Measurements from ENCODE around the gene MMP2.

MMP2 gene

GRCh38 chr16:55527885-55528284, 48.9 kb downstream of the MMP2 start:
- DNase-seq (ENCODE audit: insufficient read length, low spot score) (no peak), FAIRE-seq (no peak)
- TF ChIP-seq TAF1 (IDR thresholded peaks at IDR 0.05; ENCODE audit: low read depth, low read length), result no peak
- no peak for TF ChIP-seq POU2F2 (IDR thresholded peaks at IDR 0.05; ENCODE audit: low read depth, low read length)
- no peak for TF ChIP-seq SPI1 (IDR thresholded peaks at IDR 0.05; ENCODE audit: low read depth, low read length)
- TF ChIP-seq PAX5 (IDR thresholded peaks at IDR 0.05; ENCODE audit: insufficient read depth, low read length, severe bottlenecking), result no peak
- no peak for TF ChIP-seq POLR2A (IDR thresholded peaks at IDR 0.05; ENCODE audit: low read depth, low read length)
- no peak for TF ChIP-seq POLR2AphosphoS5 (IDR thresholded peaks at IDR 0.05; ENCODE audit: low read depth, low read length)

DNA sequence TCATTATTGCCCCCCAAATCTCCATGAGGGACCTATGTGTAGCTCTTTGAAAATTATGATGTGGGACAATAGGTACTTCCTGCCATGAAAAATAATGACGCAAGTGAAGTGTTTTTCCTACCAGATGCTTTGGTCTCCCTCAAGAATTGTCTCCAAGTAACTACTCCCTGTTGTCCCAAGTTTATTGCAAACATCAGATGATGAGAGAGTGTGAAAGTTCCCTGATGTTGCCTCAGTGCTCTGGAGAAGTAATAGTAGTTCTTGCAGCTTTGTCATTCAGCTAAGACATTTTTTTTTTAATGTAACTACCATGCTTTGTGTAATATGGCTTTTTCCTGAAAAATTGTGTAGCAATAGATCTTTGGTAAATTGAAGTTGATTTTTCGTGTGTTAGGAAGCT, 50.0 kb downstream of the MMP2 start:
- FAIRE-seq, result no peak

GRCh38 chr16:55530316-55530856, 51.4 kb downstream of the MMP2 start:
- no peak for FAIRE-seq

More for the DNA sequence above, 50.0 kb downstream of the MMP2 start:
- TF ChIP-seq PAX5 (IDR thresholded peaks at IDR 0.05; ENCODE audit: insufficient read depth, low read length, severe bottlenecking) (no peak), POLR2AphosphoS5 (IDR thresholded peaks at IDR 0.05; ENCODE audit: low read depth, low read length) (no peak), POU2F2 (IDR thresholded peaks at IDR 0.05; ENCODE audit: low read depth, low read length) (no peak)
- no peak for DNase-seq (ENCODE audit: insufficient read length, low spot score)

DNA sequence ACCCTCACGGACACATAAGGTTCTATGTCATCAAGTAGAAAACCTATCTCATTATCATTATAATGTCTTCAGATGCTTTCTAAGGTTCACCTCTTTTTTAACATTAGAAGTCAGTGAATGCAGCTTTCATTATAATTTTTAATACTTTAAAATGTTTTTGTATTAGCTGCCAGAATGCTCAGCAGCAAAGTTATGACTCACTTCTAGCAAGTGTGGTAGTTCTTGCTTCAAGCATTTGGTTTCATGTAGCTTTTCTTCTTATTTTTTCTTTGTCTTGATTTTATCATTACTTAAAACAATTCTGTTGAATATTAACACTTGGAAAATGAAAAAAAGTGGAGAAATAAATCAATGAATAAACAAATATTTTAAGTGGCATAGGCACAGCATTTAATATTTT, 53.2 kb downstream of the MMP2 start:
- DNase-seq (ENCODE audit: insufficient read length, low spot score) (no peak), FAIRE-seq (no peak)
- TF ChIP-seq TAF1 (IDR thresholded peaks at IDR 0.05; ENCODE audit: low read depth, low read length) (no peak), POLR2AphosphoS5 (IDR thresholded peaks at IDR 0.05; ENCODE audit: low read depth, low read length) (no peak), POLR2A (IDR thresholded peaks at IDR 0.05; ENCODE audit: low read depth, low read length) (no peak), SPI1 (IDR thresholded peaks at IDR 0.05; ENCODE audit: low read depth, low read length) (no peak), PAX5 (IDR thresholded peaks at IDR 0.05; ENCODE audit: insufficient read depth, low read length, severe bottlenecking) (no peak), POU2F2 (IDR thresholded peaks at IDR 0.05; ENCODE audit: low read depth, low read length) (no peak)

More at GRCh38 chr16:55530316-55530856, 51.4 kb downstream of the MMP2 start:
- TF ChIP-seq TAF1 (IDR thresholded peaks at IDR 0.05; ENCODE audit: low read depth, low read length) (no peak), POLR2AphosphoS5 (IDR thresholded peaks at IDR 0.05; ENCODE audit: low read depth, low read length) (no peak), POLR2A (IDR thresholded peaks at IDR 0.05; ENCODE audit: low read depth, low read length) (no peak), SPI1 (IDR thresholded peaks at IDR 0.05; ENCODE audit: low read depth, low read length) (no peak), PAX5 (IDR thresholded peaks at IDR 0.05; ENCODE audit: insufficient read depth, low read length, severe bottlenecking) (no peak), POU2F2 (IDR thresholded peaks at IDR 0.05; ENCODE audit: low read depth, low read length) (no peak)
- no peak for DNase-seq (ENCODE audit: insufficient read length, low spot score)

- no peak for DNase-seq (ENCODE audit: insufficient read length, low spot score)
- TF ChIP-seq TAF1 (IDR thresholded peaks at IDR 0.05; ENCODE audit: low read depth, low read length) (no peak), POLR2AphosphoS5 (IDR thresholded peaks at IDR 0.05; ENCODE audit: low read depth, low read length) (no peak), SPI1 (IDR thresholded peaks at IDR 0.05; ENCODE audit: low read depth, low read length) (no peak), POLR2A (IDR thresholded peaks at IDR 0.05; ENCODE audit: low read depth, low read length) (no peak), POU2F2 (IDR thresholded peaks at IDR 0.05; ENCODE audit: low read depth, low read length) (no peak), PAX5 (IDR thresholded peaks at IDR 0.05; ENCODE audit: insufficient read depth, low read length, severe bottlenecking) (no peak)
- no peak for FAIRE-seq
Observed at GRCh38 chr16:55534756-55535155, 55.8 kb downstream of the MMP2 start.

- DNase-seq (ENCODE audit: insufficient read length, low spot score) (no peak), FAIRE-seq (no peak)
- no peak for TF ChIP-seq POLR2AphosphoS5 (IDR thresholded peaks at IDR 0.05; ENCODE audit: low read depth, low read length)
- no peak for TF ChIP-seq TAF1 (IDR thresholded peaks at IDR 0.05; ENCODE audit: low read depth, low read length)
- no peak for TF ChIP-seq POU2F2 (IDR thresholded peaks at IDR 0.05; ENCODE audit: low read depth, low read length)
- no peak for TF ChIP-seq POLR2A (IDR thresholded peaks at IDR 0.05; ENCODE audit: low read depth, low read length)
- TF ChIP-seq SPI1 (IDR thresholded peaks at IDR 0.05; ENCODE audit: low read depth, low read length), result no peak
Observed at GRCh38 chr16:55539049-55539448, 60.1 kb downstream of the MMP2 start.

- no peak for FAIRE-seq
- DNase-seq (ENCODE audit: insufficient read length, low spot score), result no peak
- TF ChIP-seq TAF1 (IDR thresholded peaks at IDR 0.05; ENCODE audit: low read depth, low read length) (no peak), POU2F2 (IDR thresholded peaks at IDR 0.05; ENCODE audit: low read depth, low read length) (no peak), SPI1 (IDR thresholded peaks at IDR 0.05; ENCODE audit: low read depth, low read length) (no peak), POLR2AphosphoS5 (IDR thresholded peaks at IDR 0.05; ENCODE audit: low read depth, low read length) (no peak), PAX5 (IDR thresholded peaks at IDR 0.05; ENCODE audit: insufficient read depth, low read length, severe bottlenecking) (no peak), POLR2A (IDR thresholded peaks at IDR 0.05; ENCODE audit: low read depth, low read length) (no peak)
Observed at GRCh38 chr16:55539488-55539887, 60.5 kb downstream of the MMP2 start.

DNA sequence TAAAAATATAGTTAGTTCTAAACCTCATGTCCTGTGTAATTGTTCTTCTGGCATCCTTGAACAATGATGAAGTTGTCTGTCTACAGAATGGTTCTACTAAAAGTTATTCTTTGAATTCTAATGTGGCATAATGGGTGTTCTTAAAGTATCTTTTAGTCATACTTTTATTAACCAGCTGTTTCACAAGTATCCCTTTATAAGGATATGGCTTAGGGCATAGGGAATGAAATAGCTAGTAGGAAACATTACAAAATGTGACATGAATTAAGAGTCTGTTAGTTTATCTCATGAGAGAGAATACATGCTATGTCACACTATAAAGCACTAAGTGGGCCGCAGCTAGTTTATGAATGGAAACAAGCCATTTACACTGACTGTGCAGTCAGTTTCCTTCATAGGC, 61.2 kb downstream of the MMP2 start:
- FAIRE-seq (no peak), DNase-seq (ENCODE audit: insufficient read length, low spot score) (no peak)
- TF ChIP-seq POLR2AphosphoS5 (IDR thresholded peaks at IDR 0.05; ENCODE audit: low read depth, low read length) (no peak), TAF1 (IDR thresholded peaks at IDR 0.05; ENCODE audit: low read depth, low read length) (no peak), SPI1 (IDR thresholded peaks at IDR 0.05; ENCODE audit: low read depth, low read length) (no peak), PAX5 (IDR thresholded peaks at IDR 0.05; ENCODE audit: insufficient read depth, low read length, severe bottlenecking) (no peak), POU2F2 (IDR thresholded peaks at IDR 0.05; ENCODE audit: low read depth, low read length) (no peak), POLR2A (IDR thresholded peaks at IDR 0.05; ENCODE audit: low read depth, low read length) (no peak)

GRCh38 chr16:55542459-55543082, 63.6 kb downstream of the MMP2 start:
- DNase-seq (ENCODE audit: insufficient read length, low spot score) (no peak), FAIRE-seq (no peak)
- no peak for TF ChIP-seq POLR2A (IDR thresholded peaks at IDR 0.05; ENCODE audit: low read depth, low read length)
- TF ChIP-seq SPI1 (IDR thresholded peaks at IDR 0.05; ENCODE audit: low read depth, low read length), result no peak
- no peak for TF ChIP-seq POLR2AphosphoS5 (IDR thresholded peaks at IDR 0.05; ENCODE audit: low read depth, low read length)
- TF ChIP-seq POU2F2 (IDR thresholded peaks at IDR 0.05; ENCODE audit: low read depth, low read length), result no peak
- TF ChIP-seq TAF1 (IDR thresholded peaks at IDR 0.05; ENCODE audit: low read depth, low read length), result no peak

DNA sequence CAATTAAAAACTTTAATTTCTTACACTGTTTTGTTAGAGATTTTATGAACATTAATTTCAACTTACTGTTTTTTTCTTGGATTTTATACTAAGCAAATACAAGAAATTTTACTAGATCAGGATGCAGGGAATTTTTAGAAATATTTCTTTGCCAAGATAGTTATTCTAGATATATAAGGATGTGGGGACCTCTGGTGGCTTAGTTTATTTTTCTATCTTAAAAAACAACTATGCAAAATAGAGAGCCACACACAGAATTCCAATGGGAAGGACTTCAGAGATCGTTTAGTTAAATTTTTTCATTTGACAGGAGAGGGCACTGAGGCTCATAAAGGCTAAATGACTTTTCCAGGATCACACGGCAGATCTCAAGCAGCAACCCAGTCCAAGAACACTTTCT, 64.5 kb downstream of the MMP2 start:
- FAIRE-seq (no peak), DNase-seq (ENCODE audit: insufficient read length, low spot score) (no peak)
- TF ChIP-seq POLR2A (IDR thresholded peaks at IDR 0.05; ENCODE audit: low read depth, low read length), result no peak
- TF ChIP-seq PAX5 (IDR thresholded peaks at IDR 0.05; ENCODE audit: insufficient read depth, low read length, severe bottlenecking), result no peak
- TF ChIP-seq POLR2AphosphoS5 (IDR thresholded peaks at IDR 0.05; ENCODE audit: low read depth, low read length), result no peak
- no peak for TF ChIP-seq POU2F2 (IDR thresholded peaks at IDR 0.05; ENCODE audit: low read depth, low read length)
- TF ChIP-seq TAF1 (IDR thresholded peaks at IDR 0.05; ENCODE audit: low read depth, low read length), result no peak
- TF ChIP-seq SPI1 (IDR thresholded peaks at IDR 0.05; ENCODE audit: low read depth, low read length), result no peak

Measured in GM12891 (cell line).